Measurements from ENCODE around the gene OVCA2.

- TF ChIP-seq JUND (IDR thresholded peaks at IDR 0.05) (no peak), CTCF (IDR thresholded peaks at IDR 0.05; ENCODE audit: low read depth, low read length, missing input control) (no peak)
Measured at GRCh38 chr17:2042933-2043332, 1.1 kb downstream of the OVCA2 start.

Data from liver (tissue), 3 donors.